Spleen (tissue), 7 donors: ENCODE measurements around the gene AIG1.

ENCODE experiments used
- POLR2A ChIP-seq, 3 donors: fragments of 450-650 bp; IDR thresholded peaks; one replicate each; pipeline ENCODE4 v1.5.1; 2017; ENCODE audit warnings: antibody characterized with exemption in 3 of 3, mild to moderate bottlenecking in 1 of 3
- TF ChIP-seq, protein P1 (sequence below), 11 experiments: fragments of 200-600 bp in 7 of 11; fragments of 450-650 bp in 4 of 11; sonication (generic) in 4 of 11; IDR thresholded peaks in 8 of 11; conservative IDR thresholded peaks in 3 of 11; 1 replicate in 7 of 11; 2 replicates in 4 of 11; pipeline versions ENCODE4 v1.4.0 to v1.8.0; 2016 to 2021; ENCODE audit warnings: antibody characterized with exemption in 11 of 11, inconsistent platforms in 4 of 11, mild to moderate bottlenecking in 1 of 11
- donor health status: DM: no; HTN: no; CAD: no; lungs with moderate emphysema.
- donor health status: DM: no; HTN: no; CAD: no.
- donor health status: DM: no; HTN: no; CAD: no.

DNA sequence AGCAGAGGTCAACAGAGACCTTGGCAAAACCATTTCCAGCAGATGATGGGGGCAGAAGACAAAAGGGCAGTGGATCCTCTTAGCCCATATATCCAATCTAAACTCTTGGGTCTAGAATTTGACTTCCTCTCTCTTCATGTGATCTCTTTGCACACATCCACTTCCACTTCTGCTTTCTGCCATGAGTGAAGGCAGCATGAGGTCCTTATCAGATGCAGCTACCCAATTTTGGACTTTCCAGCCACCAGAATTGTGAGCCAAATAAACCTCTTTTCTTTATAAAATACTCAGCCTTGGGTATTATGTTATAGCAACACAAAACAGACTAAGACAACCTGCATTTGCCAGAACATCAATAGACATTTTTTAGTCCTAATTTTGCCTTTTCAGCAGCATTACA lies 198.3 kb downstream of the AIG1 start:
- TF ChIP-seq, protein P1, sequence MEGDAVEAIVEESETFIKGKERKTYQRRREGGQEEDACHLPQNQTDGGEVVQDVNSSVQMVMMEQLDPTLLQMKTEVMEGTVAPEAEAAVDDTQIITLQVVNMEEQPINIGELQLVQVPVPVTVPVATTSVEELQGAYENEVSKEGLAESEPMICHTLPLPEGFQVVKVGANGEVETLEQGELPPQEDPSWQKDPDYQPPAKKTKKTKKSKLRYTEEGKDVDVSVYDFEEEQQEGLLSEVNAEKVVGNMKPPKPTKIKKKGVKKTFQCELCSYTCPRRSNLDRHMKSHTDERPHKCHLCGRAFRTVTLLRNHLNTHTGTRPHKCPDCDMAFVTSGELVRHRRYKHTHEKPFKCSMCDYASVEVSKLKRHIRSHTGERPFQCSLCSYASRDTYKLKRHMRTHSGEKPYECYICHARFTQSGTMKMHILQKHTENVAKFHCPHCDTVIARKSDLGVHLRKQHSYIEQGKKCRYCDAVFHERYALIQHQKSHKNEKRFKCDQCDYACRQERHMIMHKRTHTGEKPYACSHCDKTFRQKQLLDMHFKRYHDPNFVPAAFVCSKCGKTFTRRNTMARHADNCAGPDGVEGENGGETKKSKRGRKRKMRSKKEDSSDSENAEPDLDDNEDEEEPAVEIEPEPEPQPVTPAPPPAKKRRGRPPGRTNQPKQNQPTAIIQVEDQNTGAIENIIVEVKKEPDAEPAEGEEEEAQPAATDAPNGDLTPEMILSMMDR (IDR thresholded peaks at IDR 0.05 in 8 of 11, conservative IDR thresholded peaks at IDR 0.05 in 3 of 11): no peak
- TF ChIP-seq POLR2A (IDR thresholded peaks at IDR 0.05): no peak
